ES-I3 (cell line): ENCODE measurements around the gene SDK1.

Experiments used
- H3K36me3 ChIP-seq: 2 replicates; pipeline ENCODE4 v1.6.1; 2013; ENCODE audit warnings: mild to moderate bottlenecking, low read length, control low read depth, moderate library complexity; ENCODE audit not compliant: insufficient read depth
- H3K4me1 ChIP-seq: 2 replicates; pipeline ENCODE4 v1.6.1; 2013; ENCODE audit warnings: mild to moderate bottlenecking, control low read depth, low read length; ENCODE audit not compliant: insufficient read depth
- H3K9ac ChIP-seq: 2 replicates; pipeline ENCODE4 v1.6.1; 2013; ENCODE audit warnings: low read depth, mild to moderate bottlenecking, low read length, moderate library complexity
- H3K9me3 ChIP-seq: 2 replicates; pipeline ENCODE4 v1.6.1; 2013; ENCODE audit warnings: mild to moderate bottlenecking, low read length, moderate library complexity; ENCODE audit not compliant: control insufficient read depth, insufficient read depth

Gene SDK1

DNA sequence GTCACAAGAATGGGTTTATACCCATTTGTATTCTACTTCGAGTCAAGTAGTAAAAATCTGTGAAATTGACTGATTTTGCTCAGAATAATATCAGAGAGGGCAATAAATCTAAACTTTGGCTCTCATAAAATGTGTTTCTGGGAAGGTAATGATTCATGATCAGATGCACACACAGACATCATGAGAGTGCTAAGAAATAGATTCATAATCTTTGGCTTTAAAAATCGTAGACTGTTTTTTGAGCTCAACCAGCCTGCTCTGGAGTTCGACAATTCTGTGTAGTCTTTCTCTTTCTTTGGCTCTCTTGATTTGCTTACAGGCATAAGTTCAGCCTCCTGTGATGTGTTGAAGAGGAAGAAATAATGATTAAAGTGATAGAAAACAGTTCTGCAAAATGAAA is 494.7 kb downstream of the SDK1 start:
- H3K36me3 ChIP-seq: no peaks in the 10 kb centered on the region

DNA sequence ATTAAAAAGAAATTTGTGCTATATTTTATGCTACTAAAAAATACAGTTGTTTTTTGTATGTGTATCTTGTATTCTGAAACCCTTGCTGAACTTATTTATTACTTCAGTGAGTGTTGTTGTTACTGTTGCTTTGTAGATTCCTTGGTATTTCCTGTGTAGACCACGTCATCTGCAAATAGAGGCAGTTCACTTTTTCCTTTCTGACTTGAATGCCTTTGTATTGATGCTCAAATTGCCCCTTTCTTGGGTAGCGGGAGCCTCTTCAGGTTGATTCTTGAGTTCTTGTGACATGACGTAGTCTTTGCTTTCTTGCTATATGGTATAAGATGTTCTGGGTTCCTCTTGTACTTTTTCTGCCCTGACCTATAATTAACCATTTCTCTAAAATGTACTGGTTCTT is 504.1 kb downstream of the SDK1 start:
- Histone ChIP-seq H3K9me3 (no peaks in the 10 kb centered on the region), H3K36me3 (no peaks in the 10 kb centered on the region), H3K4me1 (peaks cover 6% of the 10 kb centered on the region; the same call in 1 of the 2 replicates), H3K9ac (no peak overlapping the region)

More for the DNA sequence above, 494.7 kb downstream of the SDK1 start:
- H3K4me1 ChIP-seq: no peaks in the 10 kb centered on the region
- no peaks in the 10 kb centered on the region for H3K9me3 ChIP-seq
- no peak overlapping the region for H3K9ac ChIP-seq

DNA sequence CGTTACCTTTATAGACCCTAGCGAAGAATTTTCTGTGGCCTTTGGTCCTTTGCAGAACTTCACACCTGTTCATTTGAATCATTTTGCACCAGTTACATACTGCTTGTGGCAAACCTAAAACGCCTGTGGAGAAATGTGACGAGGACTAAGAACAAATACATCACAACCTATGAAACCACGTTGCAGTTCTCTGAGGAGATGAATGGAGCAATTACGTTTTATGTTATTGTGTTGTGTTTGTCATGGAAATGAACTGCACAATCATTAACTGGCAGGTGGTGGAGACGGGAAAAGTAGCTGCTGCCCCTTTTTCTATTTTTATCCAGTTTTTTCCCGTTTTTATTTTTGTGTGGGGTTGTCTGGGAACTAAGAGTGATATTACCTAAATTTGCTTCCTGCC is 505.5 kb downstream of the SDK1 start:
- H3K4me1 ChIP-seq: peaks cover 7% of the 10 kb centered on the region; the same call in 1 of the 2 replicates
- H3K9me3 ChIP-seq: no peaks in the 10 kb centered on the region
- no peaks in the 10 kb centered on the region for H3K36me3 ChIP-seq
- no peak overlapping the region for H3K9ac ChIP-seq

DNA sequence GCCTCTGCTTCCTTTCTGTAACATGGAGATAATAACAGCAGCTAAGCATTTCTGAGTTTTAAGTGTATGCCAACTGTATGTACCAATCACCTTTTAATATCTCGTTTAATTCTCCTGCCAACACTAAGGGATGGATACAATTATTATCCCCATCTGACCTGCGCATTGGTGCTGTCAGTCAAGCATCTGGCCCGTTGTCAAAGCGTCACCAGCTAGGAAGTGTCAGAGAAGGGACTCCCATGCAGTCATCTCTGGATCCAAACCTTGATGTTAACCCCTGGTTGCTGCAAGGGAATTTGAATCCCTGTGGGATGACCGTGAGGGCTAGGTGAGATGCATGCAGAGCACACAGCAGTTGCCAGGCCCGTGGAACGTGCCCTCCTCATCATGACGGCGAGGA is 506.8 kb downstream of the SDK1 start:
- no peaks in the 10 kb centered on the region for H3K9me3 ChIP-seq
- H3K36me3 ChIP-seq: no peaks in the 10 kb centered on the region
- H3K4me1 ChIP-seq: peaks cover 7% of the 10 kb centered on the region; the same call in 1 of the 2 replicates
- no peak overlapping the region for H3K9ac ChIP-seq

DNA sequence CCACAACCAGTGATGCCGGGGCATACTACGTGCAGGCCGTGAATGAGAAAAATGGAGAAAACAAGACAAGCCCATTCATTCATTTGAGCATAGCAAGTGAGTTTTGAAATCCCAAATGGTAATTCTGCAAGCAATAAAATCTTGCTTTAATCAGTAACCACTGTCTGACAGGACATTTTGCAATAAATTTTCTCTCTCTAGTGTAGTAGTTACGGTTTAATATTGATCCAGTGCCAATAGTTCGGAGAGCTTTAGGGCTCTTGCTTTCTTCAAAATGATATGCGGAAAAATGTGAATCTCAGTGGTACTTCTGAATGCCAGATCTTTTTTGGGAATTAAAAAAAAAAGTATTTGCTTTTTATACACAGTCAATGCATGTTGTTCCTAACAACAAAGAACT is 520.4 kb downstream of the SDK1 start:
- no peaks in the 10 kb centered on the region for H3K9me3 ChIP-seq
- H3K36me3 ChIP-seq: no peaks in the 10 kb centered on the region
- no peak overlapping the region for H3K9ac ChIP-seq
- peaks cover 13% of the 10 kb centered on the region for H3K4me1 ChIP-seq

DNA sequence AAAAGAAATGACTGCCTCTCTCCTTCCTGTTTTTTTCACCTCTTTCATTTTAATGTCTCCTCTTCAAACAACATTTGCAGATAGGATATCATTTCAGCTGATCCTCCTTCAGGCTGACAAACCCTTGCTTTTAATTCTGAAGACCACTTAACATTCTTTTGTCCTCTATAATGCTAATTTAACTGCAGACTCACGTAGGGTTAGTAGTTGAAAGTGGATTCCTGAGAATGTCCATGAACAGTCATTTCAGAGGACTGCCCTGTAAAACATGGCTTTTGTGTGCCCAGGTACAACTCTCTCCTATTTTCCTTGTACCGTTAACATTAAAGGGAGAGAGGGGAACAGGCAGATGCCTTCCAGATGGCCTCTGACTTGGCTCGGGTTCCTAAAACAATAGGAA is 524.4 kb downstream of the SDK1 start:
- peaks cover 13% of the 10 kb centered on the region for H3K4me1 ChIP-seq
- H3K36me3 ChIP-seq: no peaks in the 10 kb centered on the region
- H3K9me3 ChIP-seq: no peaks in the 10 kb centered on the region
- H3K9ac ChIP-seq: no peak overlapping the region

DNA sequence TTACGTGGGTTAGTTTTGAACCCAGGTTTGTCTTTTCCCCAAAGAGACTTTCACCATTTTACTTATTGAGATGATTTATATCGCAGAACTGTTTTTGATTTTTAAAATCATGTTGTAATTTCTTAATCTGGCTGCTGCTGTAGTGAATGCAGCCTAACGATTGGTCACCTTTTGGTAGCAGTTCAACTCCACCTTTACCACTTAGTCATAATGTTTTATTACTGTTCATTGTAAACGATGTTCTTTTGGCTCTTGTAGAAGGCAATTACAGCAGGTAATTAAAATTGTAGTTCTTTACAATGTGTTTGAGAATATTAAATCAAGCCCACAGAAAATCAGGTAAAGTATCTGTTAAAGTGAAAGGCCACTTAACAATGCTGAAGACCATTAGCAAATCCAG is 531.1 kb downstream of the SDK1 start:
- Histone ChIP-seq H3K36me3 (no peaks in the 10 kb centered on the region), H3K9me3 (no peaks in the 10 kb centered on the region), H3K4me1 (no peaks in the 10 kb centered on the region), H3K9ac (no peak overlapping the region)

DNA sequence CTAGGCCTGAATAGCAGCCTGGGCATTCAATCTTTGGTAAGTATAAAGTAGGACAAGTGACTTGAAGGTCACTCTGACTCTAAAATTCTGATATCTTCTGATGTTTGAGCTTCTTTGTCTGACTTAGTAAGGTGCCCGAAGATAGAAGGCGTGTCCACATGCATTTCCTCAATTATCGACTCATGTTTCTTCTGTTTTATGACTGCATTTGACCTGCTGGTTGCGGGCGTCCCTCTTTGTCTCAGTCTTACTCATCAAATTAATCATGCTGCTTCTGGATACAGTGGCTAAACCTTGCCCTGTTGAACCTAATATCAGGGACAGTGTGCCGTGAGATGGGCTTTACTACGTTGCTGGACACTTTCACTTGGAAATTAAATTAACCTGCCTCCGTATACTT is 534.1 kb downstream of the SDK1 start:
- H3K9me3 ChIP-seq: no peaks in the 10 kb centered on the region
- H3K4me1 ChIP-seq: no peaks in the 10 kb centered on the region

DNA sequence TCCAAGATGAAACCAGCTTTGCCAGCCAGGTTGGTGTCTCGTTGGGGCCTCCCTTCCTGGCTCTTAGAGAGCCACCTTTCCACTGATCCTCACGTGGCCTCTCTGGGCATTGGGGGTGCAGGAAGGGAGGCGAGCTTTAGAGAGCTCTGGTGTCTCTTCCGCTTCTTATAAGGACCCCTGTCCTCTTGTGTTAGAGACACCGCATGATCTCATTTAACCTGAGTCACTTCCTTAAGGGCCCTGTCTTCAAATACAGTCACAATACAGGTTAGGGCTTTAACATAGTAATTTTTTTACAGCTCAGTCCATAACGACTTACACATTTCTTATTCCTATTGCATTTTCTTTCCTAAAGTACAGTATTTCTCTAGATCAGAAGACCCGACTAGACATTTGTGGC is 535.8 kb downstream of the SDK1 start:
- Histone ChIP-seq H3K36me3 (no peaks in the 10 kb centered on the region), H3K9ac (no peak overlapping the region)

More for the DNA sequence above, 534.1 kb downstream of the SDK1 start:
- Histone ChIP-seq H3K9ac (no peak overlapping the region), H3K36me3 (no peaks in the 10 kb centered on the region)

DNA sequence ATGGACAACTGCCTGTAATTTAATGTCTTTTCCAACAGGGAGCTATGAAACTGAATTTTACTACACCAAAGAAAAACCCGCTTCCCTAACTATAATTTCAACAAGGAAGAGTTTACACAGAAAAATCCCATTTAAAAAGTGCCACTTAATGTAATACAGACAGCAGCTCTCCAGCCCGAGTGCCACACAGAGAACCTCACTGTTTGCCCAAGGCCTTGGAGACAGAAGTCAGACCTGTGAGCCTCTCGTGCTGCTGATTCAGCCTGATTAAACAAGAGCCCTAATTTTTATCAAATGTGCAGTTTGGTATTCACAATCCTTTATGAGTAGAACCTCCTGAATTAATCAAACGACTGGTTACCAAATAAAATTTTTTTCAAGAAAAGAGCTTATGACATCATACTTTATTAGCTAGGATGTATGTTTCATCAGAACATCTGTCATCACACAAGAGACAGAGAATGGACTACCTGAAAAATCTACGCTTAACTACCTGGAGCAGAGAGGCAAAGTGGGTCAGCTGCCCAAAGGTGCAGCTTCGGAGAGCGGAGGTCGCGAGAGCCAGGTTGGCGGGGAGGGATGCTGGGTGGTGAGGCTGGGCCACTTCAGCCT is 543.6 kb downstream of the SDK1 start:
- Histone ChIP-seq H3K4me1 (no peaks in the 10 kb centered on the region), H3K36me3 (no peaks in the 10 kb centered on the region), H3K9me3 (no peaks in the 10 kb centered on the region)

More for the DNA sequence above, 535.8 kb downstream of the SDK1 start:
- Histone ChIP-seq H3K9me3 (no peaks in the 10 kb centered on the region), H3K4me1 (no peaks in the 10 kb centered on the region)

DNA sequence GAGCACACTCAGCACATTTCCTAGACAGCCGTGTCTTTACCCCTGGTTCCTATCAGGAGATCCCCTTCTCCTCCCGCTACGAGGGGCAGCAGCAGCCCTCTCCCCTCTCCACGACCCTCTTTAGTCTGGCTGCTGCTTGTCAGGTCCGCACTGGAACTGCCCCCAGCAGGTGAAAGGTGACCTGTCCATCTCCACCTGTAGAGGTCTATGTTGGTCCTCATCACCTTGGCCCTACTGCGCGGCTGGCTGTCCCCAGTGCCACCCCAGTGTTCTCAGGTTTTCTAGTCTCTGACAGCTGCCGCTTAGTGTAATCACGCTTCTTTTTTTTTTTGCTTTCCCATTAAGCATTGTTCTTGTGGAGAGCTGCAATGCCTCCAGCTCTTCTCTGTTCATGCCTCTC is 545.7 kb downstream of the SDK1 start:
- no peak overlapping the region for H3K9ac ChIP-seq
- H3K4me1 ChIP-seq: no peaks in the 10 kb centered on the region

More for the DNA sequence above, 543.6 kb downstream of the SDK1 start:
- no peak overlapping the region for H3K9ac ChIP-seq

DNA sequence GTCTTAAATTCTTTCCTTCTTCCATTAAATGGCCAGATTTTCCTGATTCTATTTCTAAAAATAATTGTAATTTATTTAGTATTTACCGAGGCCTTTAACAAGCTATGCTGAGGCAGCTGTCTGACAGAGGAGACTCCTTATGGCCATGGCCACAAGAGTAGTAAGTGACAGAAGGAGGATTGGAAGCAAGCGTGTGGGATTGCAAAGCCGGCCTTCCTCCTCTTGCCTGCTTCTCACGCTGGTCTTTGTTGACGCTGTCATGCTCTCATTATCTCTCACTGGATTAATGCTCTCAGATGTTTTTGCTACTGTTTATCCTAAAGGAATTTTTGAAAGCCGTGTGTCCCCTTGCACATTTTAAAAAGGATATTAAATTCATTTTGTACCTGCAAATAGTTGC is 546.3 kb downstream of the SDK1 start:
- Histone ChIP-seq H3K4me1 (no peaks in the 10 kb centered on the region), H3K9me3 (no peaks in the 10 kb centered on the region), H3K9ac (no peak overlapping the region), H3K36me3 (no peaks in the 10 kb centered on the region)

More for the DNA sequence above, 545.7 kb downstream of the SDK1 start:
- Histone ChIP-seq H3K9me3 (no peaks in the 10 kb centered on the region), H3K36me3 (no peaks in the 10 kb centered on the region)

DNA sequence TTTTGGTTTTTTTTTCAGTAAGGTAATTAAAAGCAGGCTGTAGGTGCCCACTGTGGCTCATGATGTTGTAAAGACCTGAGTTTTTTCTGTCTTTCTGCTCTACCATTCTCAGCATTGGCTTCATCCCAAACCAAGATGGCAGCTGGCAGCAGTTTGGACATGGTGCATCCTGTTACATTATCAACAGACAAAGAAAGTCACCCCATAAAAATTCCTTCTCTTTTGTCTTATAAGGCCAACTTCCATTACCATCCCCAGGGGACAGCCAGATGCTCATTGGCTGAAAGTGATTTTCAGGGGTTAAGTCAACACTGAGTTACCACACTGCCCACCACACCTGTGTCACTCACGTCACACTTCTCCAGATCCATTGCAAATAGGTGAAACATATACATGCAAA is 558.4 kb downstream of the SDK1 start:
- H3K9me3 ChIP-seq: no peaks in the 10 kb centered on the region
- no peak overlapping the region for H3K9ac ChIP-seq
- H3K4me1 ChIP-seq: peaks cover 18% of the 10 kb centered on the region
- no peaks in the 10 kb centered on the region for H3K36me3 ChIP-seq

DNA sequence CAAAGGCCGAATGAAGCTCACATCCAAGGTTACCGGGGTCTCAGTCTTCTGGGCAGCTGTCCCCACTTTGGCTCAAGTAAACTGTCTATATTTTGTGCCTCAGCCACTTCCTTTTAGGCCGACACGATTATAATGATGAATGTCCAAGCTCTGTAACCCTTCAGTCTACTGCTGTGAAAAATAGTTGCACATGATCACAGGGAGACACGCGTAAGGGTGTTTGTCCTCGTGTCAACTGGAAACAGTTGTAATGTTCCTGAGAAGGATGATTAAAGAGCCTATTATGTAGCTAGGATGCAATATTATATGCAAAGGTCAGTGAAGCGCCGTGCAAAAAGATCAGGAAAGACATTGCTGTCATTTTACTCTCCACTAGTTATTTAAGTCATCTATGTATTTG is 559.9 kb downstream of the SDK1 start:
- no peak overlapping the region for H3K9ac ChIP-seq
- no peaks in the 10 kb centered on the region for H3K36me3 ChIP-seq
- H3K4me1 ChIP-seq: peaks cover 18% of the 10 kb centered on the region
- H3K9me3 ChIP-seq: no peaks in the 10 kb centered on the region

DNA sequence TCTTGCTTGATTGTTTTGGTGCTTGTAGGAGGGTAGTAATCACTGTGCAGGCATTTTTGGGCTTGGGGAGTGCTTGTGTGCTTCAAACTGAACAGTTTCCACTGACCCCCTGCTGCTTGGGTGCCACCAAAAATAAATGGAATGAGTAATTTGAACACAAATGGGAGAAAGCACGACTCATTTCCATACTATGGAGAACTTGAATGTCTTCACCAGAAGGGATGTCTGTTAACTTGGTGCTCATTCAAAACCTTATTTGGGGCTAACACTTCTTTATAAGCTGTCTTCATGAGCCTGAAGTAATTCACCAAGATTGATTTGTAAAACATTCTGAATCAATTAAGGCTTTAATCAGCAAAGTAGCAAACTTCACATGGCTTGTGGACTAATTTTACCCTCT is 560.3 kb downstream of the SDK1 start:
- H3K4me1 ChIP-seq: peaks cover 18% of the 10 kb centered on the region
- H3K9me3 ChIP-seq: no peaks in the 10 kb centered on the region
- no peak overlapping the region; the same call in 1 of the 2 replicates for H3K9ac ChIP-seq
- no peaks in the 10 kb centered on the region for H3K36me3 ChIP-seq
